Measurements from ENCODE around the gene MS4A10.

MS4A10 gene

DNA sequence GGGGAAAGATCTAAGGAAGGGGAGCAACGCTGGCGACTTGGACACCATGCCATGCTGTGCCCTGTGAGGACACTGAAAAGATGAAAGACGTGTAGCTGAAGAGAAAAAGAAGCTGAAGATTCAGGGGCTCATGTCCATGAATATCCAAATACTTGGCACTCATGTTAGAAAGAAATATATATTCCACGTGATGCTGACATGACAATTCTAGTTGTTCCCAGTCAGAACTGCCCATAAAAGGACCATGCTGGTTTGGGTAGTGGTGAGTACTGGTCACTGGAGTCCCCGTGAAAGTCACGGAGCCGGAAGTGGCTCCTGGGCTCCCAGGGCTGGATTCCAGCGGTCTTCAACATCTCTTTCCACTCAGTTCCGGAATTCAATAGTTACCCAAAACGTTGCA, 18.6 kb upstream of the MS4A10 start:
- no peak for DNase-seq

DNA sequence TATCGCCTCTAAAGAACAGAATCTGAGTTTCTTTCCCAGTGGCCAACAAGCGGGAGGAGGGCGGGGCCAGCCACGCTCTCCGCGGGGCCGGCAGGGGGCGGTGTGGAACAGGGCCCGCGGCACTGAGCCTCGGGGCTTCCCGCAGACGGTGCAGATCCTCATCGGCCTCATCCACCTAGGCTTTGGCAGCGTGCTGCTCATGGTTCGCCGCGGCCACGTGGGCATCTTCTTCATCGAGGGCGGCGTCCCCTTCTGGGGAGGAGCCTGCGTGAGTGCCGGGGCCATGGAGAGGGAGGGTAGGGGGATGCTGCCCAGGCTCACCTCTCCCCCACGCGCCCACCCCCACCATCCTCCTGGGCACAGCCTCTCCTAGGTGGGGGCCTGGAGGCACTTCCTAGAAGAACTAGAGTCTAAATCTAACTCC, 17.7 kb upstream of the MS4A10 start:
- DNase-seq: no peak

DNA sequence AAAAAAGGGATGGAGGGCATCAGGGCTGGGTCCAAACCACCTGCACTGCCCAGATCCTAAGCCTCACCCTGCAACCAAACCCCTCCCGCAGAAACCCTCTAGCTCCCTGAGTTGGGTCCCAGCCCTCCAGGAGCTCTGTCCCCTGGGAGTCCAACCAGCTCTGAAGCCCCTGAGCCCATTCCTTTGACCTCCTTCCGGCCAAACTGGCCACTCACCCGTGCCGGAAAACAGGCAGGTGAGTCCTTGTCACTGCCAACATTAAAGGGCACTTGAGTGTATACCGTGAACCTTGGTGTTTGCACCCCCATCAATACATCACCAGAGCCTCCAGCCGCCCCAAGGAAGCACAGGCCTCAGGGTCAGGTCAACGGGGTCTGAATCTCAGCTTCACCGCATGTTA, 16.9 kb upstream of the MS4A10 start:
- no peak for DNase-seq

DNA sequence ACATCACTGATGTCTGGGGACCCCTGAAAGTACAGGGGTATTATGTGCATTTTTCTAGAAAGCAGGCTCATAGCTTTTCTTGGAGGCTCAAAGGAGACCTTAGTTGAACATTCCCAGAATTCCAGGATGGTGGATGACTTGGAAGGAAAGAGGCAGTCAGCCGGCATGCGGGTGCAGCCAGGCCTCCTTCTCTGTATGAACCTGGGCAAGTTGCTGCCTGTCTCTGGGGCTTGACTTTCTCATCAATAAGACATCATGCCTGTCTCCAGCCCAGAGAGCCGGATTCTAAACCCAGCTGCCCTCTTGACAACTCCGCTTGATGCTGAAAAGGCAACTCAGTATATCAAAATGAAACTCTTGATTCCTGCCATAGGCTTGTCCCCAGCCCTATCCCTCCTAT, 15.9 kb upstream of the MS4A10 start:
- no peak for DNase-seq

DNA sequence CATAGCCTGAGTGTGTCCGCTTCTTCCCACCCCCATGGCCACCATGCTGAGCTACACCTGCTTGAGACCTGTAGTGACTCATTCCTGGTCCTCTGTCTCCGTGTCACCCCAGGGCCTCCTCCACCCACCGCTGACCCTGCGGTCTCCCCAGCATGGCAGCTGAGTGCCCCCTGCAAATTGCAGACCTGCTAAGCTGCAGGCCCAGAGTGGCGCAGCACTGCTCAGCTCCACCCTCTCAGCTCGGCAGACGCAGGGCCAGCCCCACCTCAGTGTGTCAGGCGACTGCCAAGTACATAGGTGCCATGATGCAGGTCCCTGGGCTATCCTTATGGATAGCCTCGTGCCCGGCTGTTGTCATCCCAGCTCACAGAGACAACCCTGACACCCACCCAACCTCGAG, 15.3 kb upstream of the MS4A10 start:
- DNase-seq: no peak

DNA sequence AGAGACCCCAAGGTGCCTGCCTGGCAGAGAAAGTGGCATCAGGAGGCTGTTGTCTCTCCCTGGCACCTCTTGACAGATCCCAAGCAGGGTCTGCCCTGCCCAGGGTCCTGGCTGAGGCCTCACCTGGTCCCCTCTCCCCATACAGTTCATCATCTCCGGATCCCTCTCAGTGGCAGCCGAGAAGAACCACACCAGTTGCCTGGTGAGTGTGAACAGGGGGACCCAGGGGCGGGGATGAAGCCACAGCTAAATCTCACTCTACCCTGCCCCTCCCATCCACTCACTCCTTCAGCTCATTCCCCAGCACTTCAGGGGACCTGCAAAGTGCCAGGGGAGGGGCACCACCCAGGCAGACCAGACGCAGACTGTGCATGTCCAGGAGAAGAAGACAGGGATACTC, 14.0 kb upstream of the MS4A10 start:
- no peak for DNase-seq

DNA sequence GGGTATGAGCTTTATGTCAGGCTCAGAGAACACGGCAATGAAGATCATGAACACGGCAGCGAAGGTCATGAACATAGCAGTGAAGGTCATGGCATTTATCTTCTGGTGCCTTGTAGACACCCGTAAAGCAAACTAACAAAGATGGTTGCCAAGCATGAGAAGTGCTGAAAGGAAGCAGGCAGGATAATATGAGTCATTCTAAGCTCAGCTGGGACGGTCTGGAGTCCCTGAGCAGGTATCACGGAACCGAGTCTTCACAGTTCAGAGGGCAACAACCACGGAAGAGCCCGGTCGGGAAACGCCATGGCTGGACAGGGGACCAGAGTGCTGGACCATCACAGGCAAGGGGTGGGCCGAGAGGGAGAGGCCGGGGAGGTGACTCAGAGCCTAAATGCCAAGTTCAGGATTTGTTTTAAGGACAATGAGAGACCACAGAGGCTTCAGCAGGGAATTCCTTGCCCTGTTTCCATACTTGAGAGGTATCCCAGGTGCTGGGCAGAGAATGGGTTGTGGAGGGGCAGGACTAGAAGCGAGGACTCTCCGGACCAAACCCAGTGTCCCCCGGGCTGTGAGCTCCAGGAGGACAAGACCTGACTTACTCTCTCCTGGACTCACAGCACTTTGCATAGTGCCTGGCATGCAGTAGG, 13.1 kb upstream of the MS4A10 start:
- DNase-seq: no peak

DNA sequence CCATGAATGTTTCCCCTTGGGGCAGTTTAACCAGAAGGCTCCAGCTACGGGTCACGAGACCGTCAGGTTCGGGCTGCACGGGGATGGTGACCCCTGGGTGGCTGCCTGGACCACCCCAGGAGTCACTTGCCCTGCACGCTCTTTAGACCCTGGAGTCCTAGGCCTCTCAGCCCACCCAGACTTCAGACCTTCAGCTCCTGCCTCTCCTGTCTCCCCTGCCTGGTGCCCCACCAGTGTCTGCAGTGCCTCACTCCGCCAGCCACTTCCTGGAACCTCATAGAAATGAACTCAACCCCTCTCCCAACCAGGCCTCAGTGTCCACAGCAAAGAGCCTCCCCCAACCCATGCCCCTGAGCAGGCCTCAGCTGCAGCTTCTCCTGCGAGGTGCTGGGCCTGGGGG, 12.5 kb upstream of the MS4A10 start:
- DNase-seq: no peak

DNA sequence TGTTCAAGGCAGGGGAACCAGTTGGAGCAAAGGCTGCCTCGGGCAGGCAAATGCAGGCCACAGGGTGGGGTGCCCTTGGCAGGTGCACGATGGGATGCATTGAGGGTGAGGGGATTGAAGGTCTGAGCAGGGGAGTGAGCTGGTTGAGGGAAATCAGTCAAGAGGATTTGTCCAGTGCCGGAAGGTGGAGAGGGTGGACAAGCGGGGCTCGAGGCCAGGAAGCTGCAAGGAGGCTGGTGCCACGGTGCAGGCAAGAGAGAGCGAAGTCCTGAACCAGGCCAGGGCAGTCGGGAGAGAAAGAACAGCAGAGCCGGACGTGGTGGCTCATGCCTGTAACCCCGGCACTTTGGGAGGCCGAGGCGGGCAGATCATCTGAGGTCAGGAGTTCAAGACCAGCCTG, 10.4 kb upstream of the MS4A10 start:
- DNase-seq: no peak

DNA sequence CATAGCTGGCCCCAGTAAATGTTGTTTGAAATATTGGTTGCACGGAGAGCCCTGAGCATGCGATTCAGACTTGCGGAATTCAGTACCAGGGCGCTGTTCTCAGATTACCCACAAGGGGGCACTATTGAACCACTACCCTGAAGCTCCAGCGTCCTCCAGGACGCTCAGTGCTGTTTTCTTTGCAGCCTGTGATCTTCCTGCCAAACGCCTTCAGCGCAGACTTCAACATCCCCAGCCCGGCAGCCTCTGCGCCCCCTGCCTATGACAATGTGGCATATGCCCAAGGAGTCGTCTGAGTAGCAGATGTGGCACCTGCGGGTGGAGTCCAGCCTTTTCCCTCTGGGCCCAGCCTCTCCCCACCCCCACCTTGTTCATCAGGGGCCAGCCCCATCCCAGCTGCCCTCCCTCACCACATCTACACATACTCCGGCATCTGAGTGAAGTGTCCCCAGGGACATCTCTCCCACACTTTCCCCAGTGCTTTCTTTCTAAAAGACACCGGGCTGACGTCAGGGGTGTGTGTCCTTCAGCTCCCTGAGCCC, 9.6 kb upstream of the MS4A10 start:
- peak; percentile 70 for DNase-seq

DNA sequence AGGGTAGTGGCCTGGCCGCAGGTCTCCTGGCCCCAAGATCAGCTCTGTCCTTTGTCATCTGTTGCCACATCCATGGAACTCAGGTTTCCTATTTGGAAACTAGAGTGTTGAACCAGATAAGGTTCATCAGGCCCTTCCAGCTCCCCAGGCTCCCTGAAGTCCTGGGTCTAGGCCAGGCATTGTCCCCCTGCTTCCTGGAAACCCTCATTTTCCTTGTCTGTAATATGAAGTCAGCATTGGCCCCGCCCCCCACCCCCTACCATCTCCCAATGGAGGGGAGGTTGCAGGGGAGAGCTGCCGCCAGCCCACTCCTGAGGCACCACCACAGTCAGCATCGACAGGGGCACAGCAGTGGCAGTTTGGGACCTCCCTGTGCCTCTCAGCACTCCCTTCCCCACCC, 9.0 kb upstream of the MS4A10 start:
- no peak for DNase-seq

DNA sequence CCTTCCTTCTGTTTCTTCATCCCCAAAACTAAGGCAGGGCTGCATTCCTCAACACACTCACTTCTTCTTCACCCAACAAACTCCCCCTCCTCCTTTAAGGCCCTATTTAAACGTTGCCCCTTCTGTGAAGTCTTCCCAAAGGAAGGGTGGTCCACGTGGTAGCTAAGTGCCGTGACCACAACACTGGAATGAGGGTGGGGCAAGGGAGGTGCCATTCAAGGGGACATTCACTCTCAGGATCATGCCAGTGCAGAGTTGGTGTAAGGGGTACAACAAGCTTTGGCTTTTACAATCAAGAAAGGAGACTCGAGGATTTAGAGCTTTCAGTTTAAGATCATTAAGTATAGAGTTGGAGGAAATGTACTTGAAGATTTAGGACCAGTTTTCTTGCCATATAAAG, 8.0 kb upstream of the MS4A10 start:
- no peak for DNase-seq

DNA sequence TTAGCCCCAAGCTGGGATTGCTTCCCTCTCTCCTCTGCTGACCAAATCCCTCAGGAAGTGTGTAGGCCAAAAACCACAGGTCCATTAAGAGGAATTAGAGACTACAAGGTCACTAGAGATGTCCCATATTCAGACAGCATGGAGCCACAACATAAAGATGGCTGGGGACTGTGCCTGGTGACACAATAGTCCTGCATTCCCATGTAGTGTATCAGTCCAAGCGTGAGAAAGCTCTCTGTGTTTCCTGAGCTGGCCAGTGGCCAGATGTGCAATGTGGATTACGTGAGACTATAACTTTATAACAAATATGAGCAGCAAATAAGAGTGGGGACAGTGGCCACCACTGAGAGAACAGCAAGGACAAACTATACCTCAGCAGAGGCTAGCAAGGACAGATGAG, 7.6 kb upstream of the MS4A10 start:
- no peak for DNase-seq

DNA sequence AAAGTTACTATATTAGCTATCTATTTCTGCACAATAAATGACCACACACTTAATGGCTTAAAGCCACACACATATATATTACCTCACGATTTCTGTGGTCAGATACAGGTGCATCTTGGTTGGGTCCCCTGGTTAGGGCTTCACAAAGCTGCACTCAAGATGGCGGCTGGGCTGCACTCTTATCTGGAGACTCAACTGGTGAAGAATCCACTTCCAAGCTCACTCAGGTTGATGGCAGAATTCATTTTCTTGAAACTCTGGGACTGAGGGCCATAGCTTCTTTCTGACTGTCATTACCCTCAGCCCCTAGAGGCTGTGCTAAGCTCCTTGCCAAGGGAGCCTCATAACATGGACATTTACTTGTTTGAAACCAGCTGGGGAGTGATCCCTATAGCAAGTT, 5.1 kb upstream of the MS4A10 start:
- no peak for DNase-seq

DNA sequence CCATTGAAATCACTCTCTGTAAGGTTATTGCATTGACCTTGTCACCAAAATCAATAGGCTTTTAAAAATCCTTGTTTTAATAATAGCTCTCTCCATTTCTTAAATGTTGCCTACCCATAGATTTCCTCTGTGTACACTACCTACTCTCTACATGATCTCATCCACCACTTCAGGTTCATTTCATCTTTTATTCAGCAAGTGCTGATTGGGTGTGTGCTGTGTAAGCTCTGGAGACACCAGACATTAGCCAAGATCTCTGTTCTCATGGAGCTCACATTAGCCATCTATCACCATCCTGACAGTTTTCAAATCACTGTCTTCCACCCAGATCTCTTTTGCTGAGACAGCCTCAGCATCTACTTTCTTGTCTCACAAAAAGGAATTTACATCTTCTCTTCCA, 4.4 kb upstream of the MS4A10 start:
- no peak for DNase-seq

DNA sequence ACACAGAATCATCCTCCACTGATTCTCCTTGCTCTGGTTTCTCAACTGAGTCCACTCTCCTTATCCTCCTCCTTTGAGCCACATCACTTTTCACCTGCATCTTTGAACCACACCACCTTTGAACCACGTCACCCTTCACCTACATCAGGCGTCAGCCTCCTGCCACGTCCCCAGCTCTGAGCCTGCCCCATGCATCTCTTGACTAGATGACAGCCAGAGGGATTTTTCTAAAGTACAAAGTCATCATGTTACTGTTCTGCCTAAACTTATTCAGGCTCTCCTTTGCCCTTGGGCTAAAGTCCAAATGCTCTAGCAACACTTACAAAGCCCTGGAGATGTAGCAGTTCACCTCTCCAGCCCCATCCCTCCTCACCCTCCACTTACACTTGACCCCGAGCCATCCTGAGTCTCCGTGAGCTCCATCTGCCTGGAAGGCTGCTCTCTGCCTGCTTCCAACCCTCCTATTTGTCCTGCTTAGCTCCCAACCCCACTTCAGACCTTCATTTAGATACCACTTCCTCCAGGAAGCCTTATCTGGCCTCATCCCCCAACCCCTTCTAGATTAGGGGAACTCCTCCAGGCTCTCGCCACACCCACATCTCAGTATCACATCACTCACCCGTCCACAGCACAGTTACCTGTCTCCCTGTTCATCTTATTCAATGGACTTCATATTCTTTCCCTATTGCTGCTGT, 3.7 kb upstream of the MS4A10 start:
- no peak for DNase-seq

DNA sequence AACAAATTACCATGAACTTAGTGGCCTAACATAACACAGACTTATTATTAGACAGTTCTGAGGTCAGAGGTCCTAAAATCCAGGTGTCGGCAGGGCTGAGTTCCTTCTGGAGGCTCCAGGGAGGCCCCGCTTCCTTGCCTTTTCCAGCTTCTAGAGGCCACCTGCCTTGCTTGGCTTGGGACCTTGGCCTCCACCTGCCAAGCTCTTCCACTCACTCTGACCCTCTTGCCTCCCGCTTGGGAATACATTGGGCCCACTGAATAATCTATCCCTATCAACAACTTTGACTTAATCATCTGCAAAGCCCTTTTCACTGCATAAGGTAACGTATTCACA, 3.2 kb upstream of the MS4A10 start:
- DNase-seq: no peak

DNA sequence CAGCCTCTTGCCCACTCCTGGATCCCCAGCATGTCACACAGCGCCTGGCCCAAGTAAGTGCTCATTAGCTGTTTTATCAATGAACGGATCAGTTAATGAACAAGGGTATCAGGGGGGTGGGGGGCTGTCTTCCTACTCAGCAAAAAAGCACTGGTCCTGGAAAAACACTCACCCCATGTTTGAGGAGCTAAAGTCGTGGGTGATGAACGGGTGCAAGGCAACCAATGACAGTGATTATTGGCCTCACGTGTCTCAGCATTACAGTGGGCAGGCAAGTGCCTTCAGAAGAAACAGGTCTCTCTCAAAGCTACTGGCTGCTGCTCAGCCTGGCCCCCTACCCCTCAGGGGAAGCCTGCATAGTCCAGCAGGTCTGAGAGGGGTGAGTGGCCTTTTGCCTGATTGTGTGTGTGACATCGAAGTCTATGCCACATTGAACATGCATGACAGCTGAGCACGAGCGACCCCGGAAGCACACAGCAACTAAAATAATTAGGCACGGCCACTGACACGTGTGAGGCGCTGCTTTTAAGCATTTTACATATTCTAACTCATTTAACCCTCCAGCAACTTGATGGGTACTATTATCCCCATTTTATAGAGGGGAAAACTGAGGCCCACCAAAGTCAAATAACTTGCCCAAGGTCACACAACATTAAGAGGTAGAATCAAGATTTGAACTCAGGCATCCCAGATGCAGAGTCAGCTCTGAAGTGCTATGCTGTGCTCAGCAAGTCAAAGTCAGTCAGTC, 2.6 kb upstream of the MS4A10 start:
- DNase-seq: no peak

DNA sequence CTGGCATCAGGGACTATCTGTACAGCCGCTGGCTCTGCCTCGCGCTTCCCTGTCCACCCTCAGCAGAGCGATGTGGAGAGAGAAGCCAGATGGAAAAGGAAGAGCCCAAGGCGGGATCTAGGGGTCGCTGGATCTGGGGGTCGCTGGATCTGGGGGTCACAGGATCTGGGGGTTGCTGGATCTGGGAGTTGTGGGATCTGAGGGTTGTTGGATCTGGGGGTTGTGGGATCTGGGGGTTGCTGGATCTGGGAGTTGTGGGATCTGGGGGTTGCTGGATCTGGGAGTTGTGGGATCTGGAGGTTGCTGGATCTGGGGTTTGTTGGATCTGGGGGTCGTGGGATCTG, 2.0 kb upstream of the MS4A10 start:
- DNase-seq: no peak

DNA sequence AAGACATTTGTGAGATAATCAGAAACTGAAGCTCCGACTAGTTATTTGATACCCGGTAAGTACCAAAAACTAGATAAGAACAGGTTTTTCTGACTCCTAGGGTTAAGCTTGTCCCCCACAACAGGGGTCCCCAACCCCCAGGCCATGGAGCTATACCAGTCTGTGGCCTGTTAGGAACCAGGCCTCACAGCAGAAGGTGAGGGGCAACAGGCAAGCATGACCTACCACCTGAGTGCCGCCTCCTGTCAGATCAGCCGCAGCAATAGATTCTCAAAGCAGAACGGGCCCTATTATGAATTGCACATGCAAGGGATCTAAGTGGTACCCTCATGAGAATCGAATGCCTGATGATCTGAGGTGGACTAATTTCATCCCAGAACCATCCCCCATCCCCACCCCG, 1.2 kb upstream of the MS4A10 start:
- DNase-seq: no peak

DNA sequence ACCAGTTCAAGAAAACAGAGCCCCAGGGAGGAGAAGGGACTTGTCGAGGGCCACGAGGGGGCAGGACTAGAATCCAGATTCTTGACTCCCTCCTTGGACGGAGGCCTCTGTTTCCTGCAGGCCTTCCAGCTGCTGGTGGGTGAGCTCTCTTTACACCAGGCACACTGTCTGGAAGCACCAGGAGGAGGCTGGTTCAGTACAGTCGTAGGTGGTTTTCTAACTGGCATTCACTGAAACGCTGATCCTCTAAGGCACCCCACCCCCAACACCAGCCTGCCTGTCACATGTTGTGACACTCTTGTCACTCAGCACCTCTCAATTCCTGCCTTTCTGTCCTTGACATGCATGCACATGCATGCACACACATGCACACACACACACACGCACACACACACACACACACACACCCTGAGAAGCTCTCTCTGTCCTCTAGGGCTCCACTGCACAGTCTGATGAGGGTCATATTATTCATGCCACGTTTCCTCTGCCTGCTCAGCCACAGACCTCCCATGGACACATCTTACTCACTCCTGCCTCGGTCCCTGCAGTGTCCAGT, 751 bp downstream of the MS4A10 start:
- DNase-seq: no peak

DNA sequence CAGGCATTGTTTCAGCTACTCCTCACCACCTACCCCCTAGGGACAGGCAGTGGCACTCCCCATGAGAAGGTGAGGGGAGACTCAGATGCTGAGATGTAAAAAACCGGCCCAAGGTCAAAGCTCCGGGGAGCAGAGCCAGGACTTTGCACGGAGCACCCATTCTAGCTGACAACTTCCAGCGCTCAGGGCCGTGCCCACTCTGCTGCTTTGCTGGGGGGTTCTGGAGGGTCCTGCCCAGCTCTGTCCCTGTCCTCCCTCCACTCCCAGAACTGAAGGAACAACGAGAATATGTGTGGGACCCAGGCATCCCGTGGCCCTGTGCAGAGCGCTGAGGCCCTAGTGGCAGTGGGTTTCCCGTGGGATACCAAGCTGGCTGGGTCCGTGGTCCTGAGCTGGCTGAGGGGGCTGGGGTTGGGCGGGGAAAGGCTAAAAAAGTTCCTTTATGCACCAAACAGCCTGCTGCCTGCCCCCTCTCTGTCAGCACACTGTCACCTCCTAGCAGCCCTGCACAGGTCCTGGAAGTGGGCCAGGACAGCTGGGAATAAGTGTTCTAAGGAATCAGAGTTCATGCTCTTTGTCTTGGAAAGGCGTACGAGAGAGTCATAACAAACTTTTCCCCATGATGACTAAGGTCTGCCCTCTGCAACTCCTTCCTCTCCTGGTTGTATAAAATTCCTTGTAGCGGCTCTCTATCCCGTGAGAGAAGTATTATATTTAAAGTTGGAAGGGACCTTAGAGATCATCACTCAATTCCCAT, 1.9 kb downstream of the MS4A10 start:
- no peak for DNase-seq

All from effector CD8-positive, alpha-beta T cell (primary cell).